T-helper 2 cell (primary cell): ENCODE data around the gene KRT6A.
A peak's percentile ranks its signal among the peaks of the same experiment; 100 is the strongest.
"Not testable (repeated sequence)": the region's sequence is repeated elsewhere in the genome, so short reads cannot be mapped to it uniquely, and the experiment has no call there.

ENCODE experiments used
- DNase-seq, 5 experiments: peaks; one replicate each; pipeline versions ENCODE4 v3.0.0 to v3.0.0-alpha.2; 2012 to 2022

Gene KRT6A

DNA sequence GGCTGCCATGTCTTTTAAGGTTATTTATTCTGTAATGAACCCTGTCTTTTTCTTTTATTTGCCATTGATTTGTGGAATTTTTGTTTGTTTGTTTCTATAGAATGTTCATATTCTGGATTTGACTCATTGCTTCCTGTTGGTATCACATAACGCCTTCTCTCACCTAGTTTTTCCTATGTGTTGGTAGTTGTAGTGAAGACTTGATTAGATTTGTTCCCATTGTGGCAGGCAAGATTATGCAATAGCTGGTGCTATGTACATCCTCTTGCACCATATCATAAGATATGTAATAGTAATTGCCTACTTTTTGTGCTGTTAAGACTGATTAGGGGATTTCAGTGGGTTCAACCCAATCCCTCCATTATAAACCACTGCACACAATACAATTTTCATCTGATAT is 37.2 kb downstream of the KRT6A start:
- no peak for DNase-seq

DNA sequence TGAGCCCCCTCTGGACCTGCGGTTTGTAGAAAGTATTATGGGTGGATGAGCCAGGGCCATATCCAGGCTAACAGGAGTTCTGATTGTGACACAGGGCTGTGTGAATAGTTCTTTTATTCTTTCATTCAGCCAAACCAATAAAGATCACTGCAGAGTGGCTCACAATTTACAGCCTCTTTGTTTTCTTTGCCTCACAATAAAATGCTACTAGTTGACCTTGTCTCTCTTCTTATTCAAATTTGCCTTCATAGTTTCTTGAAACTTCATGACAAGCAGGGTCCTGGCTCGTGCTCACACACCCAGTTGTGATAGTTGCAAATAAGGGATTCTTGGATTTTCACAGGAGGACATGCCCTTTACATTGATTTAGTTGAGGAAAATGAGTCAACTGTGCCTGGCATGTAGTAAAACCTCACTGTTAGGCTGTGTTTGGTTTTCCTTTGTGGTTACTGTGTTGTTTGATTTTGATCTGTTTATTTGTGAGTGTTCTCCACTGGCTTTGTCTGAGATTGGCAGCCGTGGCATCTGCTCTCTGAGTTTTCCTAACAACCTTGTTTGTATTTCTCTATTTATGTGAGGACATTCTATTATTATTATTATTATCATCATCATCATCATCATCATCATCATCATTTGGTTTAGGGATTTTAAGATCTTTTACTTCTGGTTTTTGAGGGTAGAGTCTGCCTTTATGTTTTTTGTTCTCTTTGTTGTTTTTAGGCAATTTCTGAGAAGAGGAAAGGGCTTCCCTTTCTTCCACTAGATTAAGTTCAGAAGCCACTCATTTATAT is 38.5 kb downstream of the KRT6A start:
- peak in 1 of 5 experiments; percentile 4 for DNase-seq

DNA sequence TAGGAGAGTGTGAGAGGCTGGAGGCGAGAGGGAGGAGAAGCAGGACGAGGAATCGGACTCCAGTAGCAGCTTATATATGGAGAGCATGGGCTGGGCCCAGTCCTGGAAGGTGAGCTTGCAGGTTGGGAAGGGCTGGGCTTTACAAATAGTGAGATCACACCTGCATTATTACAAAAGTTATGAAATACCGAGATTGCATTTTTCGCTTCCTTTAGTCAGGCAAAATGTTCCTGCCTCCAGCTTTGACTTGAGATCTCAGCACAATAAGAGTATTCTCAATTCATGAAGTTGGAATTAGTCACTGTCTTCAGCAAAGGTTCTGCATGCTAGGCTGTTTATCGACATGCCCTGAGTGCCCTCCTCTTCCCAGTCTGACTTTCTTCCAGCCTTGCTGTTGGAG is 41.0 kb downstream of the KRT6A start, which contains the start of gene KRT6B:
Gene KRT6B (minus strand): TSS at position 46 of the 400 bp plus-strand sequence. CDS start 68 bp downstream, outside the sequence.
- DNase-seq = no peak

DNA sequence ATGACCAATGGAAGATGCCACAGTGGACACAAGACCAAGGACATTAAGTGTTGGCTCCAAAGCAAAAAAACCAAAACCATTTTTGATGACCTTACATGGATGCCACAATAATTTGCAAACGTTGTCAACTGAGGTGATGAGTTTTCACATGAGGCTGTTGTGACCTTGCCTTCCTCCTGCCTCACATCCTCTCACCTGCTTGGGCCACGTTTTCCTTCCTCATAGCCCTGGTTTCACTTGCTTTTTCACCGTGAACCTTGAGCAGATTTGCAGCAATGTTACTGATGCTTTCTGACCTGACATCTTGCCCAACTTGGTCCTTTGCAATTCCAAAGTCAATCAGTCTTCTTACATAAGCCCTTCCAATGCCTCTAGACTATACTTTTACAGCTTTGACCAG is 44.8 kb downstream of the KRT6A start:
- DNase-seq = no peak

DNA sequence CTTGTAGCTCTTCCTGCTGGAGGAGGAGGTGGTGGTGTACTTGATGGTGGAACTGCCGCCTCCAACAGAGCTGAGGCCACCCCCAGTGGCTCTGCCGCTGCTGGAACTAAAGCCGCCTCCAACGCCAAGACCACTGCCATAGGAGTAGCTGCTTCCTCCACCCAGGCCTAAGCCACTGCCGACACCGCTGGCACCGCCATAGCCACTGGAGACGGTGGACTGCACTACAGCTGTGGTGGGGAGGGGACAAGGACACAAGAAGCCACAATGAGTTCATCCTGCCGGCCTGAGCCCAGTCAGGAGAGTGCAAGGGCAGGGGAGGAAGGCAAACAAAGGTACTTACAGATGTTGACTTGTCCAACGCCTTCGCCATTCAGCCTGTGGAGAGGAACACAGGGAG is 45.9 kb downstream of the KRT6A start:
- DNase-seq = not testable (repeated sequence)

DNA sequence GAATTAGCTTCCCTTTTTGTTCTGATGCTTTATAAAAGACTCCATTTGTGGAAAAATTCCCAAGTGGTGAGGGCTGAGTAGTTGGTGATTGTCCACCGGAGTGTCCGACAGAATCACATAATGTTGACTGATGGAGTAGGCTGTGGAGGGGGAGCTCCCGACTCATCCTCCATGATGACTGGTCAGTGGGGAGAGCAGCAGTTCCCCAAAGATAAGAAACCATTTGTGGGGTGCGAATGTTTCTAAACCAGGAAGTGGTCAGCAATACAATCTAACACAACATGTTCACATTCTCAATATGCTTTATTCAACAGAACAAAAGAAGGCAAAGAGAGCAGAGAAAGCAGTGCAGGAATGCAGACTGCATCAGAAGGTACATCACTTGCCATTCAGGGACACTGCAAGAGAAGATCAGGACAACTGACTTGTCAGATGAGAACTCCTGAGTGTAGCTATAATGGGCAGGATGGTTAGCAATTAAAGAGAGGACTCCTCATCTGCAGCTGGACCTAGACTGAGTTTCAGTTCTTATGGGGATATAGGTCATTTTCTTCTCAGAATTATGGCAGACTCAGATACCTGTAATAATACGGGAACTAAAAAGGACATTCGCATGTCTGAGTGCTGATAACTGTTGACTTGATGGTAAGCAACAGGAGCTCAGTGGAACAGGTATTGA is 46.6 kb downstream of the KRT6A start:
- DNase-seq = no peak

DNA sequence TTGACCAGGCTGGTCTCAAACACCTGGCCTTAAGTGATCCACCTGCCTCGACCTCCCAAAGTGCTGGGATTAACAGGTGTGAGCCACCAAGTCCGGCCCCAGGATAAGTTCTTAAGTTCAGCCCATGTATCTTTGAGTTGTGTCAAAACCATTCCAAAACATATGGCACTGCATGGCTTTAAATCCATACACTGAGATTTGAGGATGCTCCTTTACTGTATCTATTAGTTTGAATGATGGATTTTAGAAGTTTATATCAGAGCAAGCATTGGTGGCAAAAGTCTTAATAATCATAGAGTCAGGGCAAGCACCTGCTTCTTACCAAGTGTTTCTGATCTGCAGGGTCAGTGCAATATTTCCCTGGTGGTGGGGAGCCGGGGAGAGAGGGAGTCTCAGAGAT is 47.2 kb downstream of the KRT6A start:
- DNase-seq = no peak

DNA sequence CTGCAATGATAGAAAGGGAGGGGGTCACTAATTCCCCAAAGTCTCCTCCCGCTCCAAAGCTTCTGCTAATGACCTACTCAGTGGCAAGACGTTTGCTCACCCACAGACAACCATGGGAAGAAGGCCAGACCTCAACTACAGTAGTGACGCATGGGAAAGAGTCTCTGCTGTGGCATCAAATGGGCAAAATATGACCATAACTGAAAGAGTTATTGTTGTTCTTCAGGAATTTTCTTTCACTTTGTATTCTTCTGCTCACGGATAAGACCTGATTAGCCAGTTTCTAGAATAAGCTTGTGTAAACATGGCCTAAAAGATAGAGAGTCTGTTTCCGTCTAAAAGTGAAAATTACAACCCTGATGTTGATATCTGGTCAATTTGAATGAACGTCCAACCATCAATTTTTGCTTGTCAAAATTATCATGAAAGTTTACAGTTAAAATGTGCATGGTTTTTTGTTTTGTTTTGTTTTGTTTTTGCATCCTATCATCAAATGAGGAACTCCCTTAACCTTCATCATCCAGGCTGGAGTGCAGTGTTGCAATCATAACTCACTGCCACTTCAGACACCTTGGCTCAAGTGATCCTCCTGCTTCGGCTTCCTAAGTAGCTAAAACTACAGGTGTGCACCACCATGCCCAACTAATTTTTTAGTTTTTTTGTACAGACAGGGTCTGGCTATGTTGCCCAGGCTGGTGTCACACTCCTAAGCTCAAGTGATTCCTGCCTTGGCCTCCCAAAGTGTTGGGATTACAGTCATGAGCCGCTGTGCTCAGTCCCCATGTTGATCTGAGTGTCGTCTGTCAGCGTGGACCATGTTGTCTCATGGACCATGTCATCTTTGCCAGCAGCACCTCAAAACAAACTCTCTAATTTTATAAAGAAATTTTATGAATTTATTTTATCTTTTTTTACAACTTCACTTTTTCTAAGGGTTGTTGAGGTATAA is 48.1 kb downstream of the KRT6A start:
- DNase-seq = no peak

DNA sequence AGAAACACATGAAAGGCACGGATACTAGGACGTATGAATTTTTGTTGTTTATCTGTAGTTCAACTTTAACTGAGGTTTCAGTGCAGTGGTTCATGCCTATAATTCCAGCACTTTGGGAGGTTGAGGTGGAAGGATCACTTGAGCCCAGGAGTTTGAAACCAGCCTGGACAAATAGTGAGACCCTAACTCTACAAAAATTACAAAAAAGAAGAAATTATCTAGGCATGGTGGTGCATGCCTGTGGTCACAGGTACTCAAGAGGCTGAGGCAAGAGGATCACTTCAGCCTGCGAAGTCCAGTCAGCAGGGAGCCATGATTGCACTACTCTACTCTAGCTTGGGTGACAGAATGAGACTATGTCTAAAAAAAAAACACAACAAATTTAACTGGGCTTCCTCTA is 49.1 kb downstream of the KRT6A start:
- DNase-seq = no peak

DNA sequence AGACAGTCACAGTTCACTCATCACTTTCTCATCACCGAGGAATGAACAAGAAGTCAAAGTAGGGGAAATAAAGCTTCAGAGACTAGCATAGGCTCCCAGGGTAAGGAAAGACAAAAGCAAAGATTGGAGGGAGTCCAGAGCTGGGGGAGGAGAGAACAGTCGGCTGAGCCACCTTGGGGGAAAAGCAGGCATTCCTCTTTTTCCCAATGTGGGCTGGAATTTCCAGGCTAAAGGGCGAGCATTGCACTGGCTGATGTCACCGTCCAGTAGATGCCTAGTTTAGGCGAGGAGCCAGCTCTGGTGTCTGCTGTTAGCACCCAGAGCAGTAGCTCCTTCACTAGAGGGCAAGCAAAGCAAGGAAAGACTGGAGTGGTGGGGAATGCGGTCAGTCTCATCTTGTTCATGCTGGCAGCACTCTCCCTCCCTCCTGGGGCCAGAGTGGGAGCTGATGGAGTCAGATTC is 50.4 kb downstream of the KRT6A start:
- DNase-seq = no peak

DNA sequence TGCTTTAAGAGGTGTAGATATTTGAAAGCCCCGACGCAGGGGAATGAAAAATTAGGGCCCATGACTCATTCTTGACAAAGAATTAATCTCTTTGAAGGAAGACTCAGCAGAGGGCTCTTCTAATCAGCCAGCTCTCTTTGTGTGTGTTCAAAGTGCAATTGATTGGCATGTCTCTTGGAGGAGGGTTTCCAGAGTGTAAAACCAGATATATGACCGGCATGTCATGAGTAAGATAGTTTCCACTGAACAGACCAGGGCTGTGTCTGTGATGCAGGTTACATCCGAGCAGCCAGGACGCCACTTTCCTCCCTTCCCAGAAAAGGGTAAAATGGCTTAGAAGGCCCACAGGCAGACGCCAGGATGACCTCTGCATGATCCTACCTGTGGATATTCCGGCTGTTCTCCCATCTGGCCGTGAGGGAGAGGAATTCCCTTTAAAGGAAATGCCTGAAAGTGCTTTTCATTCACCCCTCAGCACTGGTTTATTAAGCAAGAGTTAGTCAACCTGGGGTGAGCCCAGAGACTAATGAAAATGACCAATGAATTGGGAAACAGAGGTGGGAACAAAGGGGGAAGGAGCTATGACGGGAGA is 51.6 kb downstream of the KRT6A start:
- DNase-seq = no peak

DNA sequence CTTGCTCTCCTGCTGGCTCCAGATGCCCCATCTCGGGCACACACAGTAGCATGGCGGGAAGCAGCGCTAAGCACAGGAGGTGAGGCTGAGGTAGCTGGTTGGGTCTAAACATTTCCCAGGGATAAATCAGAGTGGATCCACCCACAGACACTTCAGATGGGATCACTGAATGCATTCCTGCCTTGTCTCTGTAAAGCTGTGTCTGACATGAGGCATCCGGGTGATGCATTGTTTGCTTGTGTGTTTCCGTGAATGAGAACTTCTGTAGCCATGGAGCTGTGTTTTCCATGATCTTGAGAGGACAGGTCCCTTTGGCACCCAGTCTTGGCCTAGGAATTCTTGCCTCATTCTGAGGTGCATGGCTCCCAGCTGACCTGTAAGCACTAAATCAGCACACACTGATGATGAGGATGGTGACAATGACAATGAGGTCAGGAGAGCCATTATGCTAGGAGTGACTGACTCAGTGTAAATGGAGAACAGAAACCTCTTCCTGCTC is 52.2 kb downstream of the KRT6A start:
- no peak for DNase-seq

DNA sequence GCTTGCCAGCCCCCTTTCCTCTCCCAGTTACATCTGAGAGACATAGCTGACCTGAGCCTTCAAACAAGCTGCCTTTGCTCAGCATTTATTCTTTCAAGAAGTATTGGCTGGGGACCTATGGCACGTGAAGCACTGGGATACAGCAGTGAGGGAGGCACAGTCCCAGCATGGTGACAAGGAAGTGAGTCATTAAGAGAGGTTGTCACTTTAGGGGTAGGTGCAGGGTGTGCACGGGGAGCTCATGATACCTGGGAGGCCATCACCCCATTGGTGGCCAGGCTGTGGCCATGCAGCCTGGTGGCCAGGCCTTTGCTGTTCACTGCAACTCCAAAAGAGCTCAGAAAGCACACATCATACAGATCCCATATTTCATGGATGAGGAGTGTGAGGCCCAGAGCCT is 53.2 kb downstream of the KRT6A start:
- DNase-seq = no peak

DNA sequence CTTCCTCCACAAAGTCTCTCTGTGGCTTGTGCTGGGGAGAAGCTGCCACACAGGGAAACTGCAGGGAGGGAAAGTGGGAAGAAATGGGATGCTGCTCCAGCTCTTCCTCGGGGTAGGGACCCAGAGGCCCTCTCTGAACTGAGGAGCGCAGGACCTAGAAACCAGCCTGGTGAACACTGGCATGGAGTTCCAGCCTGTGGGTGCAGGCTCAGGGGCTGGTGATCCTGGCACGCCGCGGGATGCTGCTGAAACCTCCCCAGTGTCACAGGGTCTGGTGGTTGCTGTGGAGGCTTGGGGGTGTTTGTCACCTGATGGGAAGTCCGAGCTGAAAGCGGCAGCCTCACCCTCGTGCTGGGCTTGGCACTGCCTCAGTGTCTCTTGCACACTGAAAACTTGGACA is 53.6 kb downstream of the KRT6A start:
- no peak for DNase-seq

DNA sequence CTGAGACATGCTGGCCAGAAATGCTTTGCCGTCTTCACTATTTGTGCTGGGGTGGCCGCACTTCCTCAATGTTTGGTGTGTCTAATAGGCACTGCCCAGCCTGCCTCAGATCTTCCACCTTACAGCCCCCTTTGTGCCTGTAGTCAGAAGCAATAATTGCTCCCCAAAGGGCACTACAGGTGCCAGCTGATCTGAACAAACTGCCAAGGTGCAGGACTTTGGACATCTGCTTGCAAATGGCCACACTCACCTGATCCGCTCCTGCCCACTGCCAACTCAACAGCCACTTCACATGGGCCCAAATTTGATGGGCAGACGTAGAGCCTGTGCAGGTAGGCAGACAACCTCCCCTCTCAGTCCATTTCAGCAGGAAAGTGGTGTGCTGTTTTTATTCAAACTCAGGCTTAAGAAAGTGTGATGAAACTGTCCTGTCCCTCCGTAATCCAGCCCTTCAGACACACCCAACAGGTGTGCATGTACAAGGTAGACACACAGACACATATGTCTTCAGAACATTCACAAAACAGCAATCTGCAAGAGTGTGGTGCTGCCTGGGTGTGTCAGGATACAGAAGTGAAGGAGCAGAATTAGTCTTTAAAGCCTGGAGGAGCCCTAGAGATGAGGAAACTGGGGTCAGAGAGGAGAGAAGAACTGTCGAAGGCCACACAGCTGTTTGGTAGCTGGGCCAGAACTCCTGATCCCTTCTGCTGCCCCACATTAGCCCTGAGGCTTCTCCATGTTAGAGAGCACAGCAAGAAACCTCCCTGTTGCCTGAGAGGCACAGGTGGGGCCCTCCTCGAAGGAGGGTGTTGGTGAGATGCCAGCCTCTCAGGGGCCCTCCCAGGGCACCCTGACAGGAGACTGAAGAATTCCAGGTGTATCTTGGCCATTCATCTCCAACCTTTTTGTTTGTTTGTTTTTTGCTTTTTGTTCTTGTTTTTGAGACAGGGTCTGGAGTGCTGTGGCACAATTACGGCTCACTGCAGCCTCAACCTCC is 54.5 kb downstream of the KRT6A start:
- DNase-seq = no peak

DNA sequence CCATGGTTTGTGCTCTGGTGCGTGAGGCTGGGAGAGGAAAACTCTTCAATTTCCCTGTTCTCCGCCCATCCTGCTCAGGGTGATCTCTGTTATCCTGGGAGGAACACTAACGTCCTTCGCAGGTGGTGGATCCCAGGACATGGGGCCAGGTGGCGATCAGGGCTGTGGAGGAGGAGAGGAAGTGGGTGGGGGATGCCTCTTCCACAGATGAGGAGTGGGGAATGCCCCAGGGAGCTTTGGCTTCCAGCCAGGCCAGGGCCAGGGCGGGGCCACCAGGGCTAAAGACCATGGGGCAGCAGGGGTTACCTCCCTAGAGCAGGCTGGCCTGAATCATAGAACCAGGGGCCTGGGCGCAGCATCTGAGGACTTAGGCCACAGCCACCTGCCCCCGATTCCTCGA is 55.5 kb downstream of the KRT6A start:
- DNase-seq = no peak
